T-helper 2 cell treated with Interferon-gamma antibody and Interleukin-4, amounts not matched to agents 100 ng/mL and 5 ng/mL, for 36 hours (primary cell): ENCODE measurements around the gene FAM50B. TPM values are rescaled to one million over a fixed set of nuclear protein-coding genes. Genes with fewer than 3 reads are reported as not detected.
"Not testable (repeated sequence)": the region's sequence is repeated elsewhere in the genome, so short reads cannot be mapped to it uniquely, and the experiment has no call there.

Source experiments
- intact Hi-C: fragments of 100-400 bp; cut with micrococcal nuclease; formaldehyde crosslinking; loops from one replicate; pipeline ENCODE4 v1.15.1; 2023
- total RNA-seq: library from RNA; stranded (reverse); gene quantifications from 2 replicates; pipeline ENCODE4 v1.2.3, GENCODE V29; 2022

FAM50B gene
- total RNA-seq, 1 donor from 2014 or later = 11.2 TPM

DNA sequence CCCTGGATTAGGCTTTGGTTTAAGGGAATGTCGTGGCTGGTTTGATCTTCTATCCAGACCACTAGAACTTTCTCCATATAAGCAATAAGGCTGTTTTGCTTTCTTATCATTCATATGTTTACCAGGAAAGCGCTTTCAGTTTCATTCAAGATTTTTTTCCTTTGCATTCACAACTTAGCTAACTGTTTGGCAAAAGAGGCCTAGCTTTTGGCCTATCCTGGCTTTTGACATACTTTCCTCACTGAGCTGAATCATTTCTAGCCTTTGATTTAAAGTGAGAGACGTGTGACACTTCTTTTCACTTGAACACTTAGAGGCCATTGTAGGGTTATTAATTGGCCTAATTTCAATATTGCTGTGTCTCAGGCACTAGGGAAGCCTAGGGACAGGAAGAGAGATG is 1.7 kb upstream of the FAM50B start:
- intact Hi-C loops = loop anchor here (5.0 kb wide), 1 partner anchor 290 kb away; the partner anchor contains the start of gene ECI2

DNA sequence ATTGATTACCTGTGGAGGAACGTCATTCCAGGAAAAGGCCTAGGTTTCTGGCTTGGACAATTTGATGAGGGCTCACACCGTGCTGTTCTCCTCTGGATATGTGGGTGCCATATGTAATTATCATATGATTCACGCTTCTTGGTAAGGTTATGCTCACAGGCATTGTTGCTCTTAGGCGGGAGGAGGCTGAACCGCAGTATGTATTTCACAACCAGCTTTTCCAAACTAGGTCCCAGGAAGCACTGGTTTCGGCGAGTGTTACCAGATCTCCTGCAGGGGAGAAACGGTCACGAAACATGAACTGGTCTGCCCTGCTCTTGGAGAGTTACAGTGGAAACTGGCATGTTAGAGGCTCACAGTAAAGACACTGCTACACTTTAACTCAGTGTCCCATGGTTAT is 793 bp upstream of the FAM50B start:
- intact Hi-C loops = loop anchor here (2.0 to 5.0 kb wide), 5 partner anchors 96 to 590 kb away; partner anchors contain the start of genes ECI2 and PSMG4

DNA sequence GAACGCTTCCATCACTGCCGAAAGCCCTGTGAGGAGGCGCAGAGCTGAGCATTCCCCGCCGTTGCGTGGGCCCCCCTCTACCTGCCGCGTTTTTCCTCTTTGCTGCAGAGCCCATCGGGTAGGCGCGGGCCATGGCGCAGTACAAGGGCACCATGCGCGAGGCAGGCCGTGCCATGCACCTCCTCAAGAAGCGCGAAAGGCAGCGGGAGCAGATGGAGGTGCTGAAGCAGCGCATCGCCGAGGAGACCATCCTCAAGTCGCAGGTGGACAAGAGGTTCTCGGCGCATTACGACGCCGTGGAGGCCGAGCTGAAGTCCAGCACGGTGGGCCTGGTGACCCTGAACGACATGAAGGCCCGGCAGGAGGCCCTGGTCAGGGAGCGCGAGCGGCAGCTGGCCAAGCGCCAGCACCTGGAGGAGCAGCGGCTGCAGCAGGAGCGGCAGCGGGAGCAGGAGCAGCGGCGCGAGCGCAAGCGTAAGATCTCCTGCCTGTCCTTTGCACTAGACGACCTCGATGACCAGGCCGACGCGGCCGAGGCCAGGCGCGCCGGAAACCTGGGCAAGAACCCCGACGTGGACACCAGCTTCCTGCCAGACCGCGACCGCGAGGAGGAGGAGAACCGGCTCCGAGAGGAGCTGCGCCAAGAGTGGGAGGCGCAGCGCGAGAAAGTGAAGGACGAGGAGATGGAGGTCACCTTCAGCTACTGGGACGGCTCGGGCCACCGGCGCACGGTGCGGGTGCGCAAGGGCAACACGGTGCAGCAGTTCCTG is 693 bp downstream of the FAM50B start:
- intact Hi-C loops = loop anchor here (1.0 to 5.0 kb wide), 7 partner anchors 97 to 591 kb away; partner anchors contain the start of genes ECI2 and PSMG4

DNA sequence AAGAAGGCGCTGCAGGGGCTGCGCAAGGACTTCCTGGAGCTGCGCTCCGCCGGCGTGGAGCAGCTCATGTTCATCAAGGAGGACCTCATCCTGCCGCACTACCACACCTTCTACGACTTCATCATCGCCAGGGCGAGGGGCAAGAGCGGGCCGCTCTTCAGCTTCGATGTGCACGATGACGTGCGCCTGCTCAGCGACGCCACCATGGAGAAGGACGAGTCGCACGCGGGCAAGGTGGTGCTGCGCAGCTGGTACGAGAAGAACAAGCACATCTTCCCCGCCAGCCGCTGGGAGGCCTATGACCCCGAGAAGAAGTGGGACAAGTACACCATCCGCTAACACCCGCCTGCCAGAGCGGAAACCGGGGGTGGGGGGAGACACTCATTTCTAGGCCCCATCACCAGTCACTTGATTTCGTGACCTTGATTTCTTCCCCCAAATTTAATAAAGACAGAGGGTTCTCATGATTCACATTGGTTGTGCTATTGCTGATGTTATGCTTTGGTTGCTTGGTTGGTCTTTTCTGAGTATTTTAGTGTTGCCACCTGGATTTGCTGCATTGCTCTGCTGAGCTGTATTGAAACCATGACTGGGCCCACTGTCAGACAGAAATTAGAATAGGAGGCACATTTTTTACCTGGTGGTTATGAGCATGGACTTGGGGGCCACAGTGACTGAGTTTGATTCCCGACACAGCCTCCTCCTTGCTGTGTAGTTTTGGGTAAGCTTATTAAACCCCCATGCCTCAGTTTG is 1.5 kb downstream of the FAM50B start:
- intact Hi-C loops = no loop called here

DNA sequence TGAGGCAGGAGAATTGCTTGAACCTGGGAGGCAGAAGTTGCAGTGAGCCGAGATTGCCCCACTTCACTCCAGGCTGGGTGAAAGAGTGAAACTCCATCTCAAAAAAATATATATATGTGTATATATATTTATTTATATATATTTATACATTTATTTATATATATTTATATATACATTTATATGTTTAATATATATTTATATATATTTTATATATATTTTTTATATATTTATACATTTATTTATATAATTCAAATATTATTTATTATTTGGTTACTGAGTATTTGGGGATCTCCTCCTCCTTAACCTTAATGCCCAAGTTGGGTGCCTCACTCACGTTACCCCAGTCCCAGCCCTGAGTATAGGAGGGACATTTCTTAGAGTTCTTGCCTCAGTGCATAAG is 2.7 kb downstream of the FAM50B start:
- intact Hi-C loops = no loop called here

DNA sequence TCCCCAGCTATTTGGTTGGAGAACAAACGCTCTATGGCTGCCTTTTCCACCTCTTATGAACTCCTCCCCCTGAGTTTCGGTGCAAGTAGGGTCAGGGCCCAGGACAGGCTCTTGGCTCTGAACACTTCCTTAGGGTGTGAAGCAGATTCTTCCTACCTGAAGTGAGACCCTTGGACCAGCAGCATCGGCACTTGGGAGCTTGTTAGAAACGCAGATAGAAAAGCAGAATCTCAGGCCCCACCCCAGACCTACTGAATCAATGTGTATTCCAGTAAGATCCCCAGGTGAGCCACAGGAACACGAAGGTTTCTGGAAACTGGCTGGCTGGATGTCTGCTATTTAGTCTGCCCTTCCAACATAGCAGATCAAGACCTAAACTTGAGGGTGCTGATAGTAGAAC is 3.2 kb downstream of the FAM50B start:
- intact Hi-C loops = no loop called here

DNA sequence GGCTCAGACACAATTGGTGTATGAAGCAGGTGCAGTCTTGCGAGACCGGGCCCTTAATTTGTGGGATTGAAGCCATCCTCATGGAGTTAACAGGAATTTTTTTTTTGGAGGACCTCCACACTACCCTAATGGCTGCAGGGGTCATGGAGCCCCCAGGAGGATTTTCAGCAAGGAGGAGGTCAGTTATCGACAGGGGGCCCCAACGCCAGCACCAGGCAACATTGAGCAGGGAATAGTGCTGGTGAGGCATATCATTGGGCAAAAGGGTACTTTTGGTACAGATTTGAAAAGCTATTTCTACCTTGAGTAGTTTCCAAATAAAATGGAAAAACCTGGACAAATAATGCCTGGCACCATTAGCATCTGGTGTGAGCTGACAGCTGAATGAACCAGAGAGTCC is 6.7 kb downstream of the FAM50B start:
- intact Hi-C loops = no loop called here

DNA sequence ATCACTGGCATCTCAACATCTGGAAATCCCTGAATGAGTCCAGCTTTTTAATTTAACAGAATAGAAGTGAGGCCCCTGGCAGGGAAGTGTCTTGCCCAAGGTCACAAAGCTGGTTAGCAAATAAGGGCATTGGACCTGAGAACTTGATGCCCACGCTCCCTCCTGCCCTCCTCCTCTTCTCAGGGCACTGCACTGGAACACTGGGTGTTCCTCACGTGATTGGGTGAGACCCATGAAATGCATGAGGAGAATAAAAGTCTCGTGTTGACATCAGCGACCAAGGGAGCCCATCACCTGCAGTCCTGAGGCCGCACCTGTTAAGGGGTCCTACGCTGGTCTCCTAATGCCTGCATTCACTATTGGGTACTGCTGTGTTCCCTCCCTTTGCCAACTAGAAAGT is 7.4 kb downstream of the FAM50B start:
- intact Hi-C loops = no loop called here

DNA sequence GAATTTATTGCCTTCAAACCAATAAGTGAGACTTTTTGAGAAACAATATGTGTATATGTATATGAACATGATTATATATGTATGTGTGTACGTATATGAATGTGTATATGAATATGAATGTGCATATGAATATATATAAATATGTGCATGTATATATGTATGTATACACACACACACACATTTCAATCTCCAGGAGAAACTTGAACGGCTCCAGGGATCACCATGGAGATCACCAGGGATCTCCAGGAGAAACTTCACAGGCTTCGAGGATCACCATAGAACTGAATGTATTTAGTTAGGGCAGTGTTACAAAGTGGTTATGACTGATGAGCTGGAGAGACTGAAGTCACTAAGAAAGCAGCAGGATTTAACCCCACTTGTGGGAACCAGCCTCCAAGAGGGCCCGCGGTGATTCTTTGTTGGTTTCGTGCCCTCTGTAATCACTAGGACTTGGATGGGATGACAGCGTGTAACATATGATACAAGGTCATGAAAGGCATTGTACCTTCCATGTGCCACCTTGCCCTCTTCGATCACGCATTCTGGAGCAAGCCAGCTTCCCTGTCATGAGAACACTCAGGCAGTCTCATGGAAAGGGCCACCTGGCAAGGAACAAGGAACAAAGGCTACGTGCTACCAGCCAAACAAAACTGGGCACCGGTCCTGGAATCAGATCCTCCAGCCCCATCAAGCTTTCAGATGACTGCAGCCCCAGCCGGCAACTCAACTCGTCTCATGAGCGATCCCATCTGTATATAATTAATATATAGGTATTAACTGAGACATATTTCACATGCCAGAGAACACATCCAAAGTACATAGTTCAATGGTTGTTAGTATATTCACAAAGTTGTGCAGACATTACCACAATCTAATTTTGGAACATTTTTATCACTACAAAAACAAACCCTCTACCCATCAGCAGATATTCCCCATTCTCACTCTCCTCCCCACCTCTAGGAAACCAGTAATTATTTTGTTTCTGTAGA is 8.6 kb downstream of the FAM50B start:
- intact Hi-C loops = no loop called here

DNA sequence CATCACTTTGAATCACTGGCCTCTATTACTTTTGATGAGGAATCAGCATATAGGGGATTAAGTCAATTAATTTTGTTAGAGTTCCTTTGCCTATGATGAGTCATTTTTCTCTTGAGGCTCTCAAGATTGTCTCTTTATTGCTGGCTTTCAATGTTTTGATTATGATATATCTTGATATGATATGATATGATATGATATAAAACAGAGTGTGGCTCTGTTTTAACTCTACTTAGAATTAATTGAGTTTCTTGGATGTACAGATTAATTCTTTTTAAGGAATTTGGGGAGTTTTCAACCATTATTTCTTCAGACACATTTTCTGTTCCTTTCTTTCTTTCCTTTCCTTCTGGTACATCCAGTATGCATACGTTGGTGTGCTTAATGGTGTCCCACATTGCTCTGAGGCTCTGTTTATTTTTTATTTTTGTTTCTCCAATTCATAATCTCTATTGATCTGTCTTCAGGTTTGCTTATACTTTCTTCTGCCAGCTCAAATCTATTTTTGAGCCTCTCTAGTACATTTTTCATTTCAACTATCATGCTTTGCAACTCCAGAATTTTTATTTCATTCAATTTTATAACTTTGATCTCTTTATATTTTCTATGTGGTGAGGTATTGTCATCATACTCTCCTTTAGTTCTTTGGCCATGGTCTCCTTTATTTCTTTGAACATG is 10.8 kb downstream of the FAM50B start:
- intact Hi-C loops = no loop called here

DNA sequence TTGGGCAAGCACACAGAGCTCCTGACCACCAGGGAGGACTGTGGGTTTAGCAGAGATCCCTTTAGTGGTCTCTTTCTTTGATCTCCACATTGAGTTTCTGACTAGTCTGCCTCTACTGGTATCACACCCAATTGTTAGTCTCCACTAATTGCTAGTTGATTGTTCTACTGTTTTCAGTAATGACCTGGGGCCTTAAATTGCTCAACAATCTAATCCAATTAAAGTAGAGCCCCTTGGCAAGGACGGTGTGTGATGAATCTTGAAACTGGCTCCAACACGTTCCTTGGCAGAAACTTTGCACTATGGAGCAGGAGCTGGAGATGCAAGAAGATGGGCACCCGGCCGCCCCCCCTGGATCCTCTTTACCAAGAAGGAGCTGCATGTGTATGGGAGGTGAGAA is 12.3 kb downstream of the FAM50B start:
- intact Hi-C loops = no loop called here

DNA sequence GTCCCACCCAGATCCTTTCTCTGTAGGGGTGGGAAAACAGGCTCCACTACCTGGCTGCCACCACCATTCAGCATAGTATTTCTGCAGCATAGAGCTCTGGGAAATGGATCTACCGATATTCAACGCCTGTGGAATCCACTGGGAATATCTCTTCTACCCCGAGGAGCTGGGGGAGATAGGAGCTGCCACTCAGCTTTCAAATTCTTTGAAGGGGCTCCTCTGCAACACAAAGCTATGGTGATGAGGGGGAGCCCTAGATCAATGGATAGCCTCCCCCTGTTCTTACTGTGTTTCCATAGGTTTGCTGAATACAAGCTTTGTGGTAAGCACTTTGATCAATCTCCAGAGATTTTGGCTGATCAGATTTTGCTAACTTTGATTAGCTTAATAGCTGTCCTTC is 12.9 kb downstream of the FAM50B start:
- intact Hi-C loops = no loop called here

DNA sequence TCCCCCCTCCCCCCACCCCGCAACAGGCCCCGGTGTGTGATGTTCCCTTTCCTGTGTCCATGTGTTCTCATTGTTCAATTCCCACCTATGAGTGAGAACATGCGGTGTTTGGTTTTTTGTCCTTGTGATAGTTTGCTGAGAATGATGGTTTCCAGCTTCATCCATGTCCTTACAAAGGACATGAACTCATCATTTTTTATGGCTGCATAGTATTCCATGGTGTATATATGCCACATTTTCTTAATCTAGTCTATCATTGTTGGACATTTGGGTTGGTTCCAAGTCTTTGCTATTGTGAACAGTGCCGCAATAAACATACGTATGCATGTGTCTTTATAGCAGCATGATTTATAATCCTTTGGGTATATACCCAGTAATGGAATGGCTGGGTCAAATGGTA is 14.1 kb downstream of the FAM50B start:
- intact Hi-C loops = not testable (repeated sequence)

DNA sequence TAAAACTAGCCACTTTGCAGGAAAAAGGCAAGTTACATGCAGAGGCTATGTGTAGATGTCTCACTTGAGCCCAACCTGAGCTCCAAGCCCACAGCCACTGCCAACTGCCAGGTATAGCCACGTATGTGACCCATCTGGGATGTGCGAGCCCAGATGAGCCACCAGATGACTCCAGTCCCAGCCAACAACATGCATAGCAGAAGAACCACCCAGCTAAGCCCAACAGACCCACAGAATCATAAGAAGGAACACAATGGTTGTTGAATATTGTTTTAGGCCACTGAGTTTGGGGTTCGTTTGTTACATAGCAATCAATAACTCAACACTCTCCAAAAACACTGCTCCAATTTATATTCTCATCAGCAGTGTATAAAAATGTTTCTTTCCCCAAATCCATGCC is 16.3 kb downstream of the FAM50B start:
- intact Hi-C loops = no loop called here

DNA sequence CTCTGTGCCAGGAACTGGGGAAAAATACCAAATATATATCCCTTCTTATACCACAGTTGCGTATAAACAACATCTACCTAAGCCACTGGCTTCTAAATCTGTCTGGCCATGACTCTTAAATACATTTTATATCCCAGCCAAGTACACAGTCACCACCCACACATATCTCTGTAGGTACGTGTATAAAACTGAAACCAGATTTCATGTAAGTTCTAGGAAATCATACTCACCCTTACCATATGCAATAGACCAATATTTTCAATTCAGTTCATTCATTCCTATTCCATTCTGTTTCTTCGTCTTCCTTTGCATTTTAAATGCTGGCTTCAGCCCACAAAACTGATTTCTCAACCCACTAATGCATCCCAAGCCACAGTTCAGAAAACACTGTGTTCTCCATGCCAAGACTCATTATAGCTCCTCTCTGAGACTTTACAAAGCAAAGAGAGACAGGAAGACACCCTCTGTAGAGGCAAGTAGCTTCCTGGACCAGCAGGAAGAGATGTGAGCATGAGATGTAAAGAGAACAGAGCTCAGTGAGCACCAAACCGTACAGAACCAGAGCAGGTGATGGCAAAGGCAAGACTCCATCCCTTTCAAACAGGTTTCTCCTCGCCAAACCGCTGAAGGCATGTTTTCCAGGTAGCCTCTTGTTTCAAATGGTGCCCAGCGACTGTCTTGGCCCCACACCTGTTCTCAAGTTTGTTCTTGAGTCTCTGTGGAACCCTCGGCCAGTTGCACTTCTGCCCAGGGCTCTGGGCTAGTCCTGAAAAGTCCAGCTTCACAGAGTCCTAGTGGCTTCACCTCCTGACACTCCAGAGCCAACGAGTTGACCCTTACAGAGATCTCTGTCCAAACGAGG is 18.7 kb downstream of the FAM50B start:
- intact Hi-C loops = no loop called here

DNA sequence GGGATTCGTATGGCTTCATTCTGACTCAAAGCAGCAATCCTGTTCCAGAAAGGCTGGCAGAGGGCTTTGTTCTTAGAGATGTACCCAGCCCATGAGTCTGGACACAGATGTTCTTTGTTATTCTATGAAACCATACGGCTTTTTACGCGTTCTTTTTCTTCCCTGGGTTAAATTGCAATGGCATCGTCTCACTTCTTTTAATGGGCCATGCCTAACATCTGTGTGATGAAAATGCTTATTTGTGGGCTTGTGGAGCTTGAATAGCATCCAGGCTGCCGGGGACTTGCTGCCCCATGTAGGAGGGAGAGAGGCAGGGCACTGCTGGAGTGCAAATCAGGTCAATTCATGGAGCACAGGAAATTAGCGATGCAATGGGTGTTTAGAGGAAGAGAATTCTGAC is 19.4 kb downstream of the FAM50B start:
- intact Hi-C loops = no loop called here

DNA sequence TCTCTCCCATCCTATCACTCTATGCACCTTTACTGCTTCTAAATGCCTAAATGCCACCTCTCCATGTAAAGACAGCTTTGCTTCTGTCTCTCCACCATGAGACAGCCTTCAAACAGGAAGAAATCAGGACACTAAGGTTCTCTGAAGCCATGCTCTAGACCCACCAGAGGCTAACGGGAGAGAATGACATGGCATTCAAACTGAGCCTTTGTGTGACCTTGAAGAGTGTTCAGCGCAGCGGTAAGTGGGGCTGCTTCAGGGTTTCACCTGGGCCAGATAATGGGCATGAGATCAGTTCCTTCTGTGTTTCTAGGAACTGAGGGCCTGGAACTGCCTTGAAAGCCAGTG is 20.1 kb downstream of the FAM50B start:
- intact Hi-C loops = no loop called here

DNA sequence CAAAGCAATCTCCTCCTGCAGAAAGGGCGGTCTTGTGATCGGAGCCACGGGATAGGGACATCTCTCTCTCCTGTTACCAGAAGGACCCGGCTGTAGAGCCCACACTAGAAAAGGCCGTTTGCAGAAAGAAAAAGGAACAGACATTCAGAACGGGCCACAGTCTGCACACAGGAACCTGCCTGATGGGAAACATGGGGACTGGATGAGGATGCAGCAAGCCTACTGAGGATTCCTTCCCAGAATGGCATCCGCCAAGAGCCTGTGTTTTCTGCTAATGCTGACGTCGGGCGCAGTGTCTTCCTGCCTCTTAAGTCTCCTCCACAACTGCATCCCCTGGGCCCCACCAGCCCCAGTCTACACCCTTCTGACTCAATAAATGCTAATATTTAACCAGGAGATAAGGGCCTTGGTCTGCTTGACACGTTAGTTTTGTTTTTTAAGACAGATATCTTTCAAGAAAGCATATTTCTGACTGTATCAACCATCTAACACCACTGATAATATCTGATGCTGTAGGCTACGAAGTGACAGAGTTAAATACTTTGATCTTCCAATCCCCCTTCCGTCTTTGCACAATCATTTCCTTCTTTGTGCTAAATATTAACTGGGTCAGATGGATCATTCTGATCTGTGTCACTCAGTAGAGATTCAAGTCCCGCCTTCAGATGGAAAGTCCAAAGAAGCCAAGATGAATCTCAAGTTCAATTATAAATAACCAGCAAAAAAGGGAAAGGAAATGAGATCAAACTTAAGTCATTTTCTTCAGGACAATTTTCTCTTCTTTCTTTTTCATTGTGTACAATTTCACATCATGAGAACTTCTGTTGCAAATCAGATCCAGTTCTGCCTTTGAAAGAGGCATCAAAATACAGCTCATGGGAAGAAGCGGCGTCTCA is 20.7 kb downstream of the FAM50B start:
- intact Hi-C loops = no loop called here

DNA sequence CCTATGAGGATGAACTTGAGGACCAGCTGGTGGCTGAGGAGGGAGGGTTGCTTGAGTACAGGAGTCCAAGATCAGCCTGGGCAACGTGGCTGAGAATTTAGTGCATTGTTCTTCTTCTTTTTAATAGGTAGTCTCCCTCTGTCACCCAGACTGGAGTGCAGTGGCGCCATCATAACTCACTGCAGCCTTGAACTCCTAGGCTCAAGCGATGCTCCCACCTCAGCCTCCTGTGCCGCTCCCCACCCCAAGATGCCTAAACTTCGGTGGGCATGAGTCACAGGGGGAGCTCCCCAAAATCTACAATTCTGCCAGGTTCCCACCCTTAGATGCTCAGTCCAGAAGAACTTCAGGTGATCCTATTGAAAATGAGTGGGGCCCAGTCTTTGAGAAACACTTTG is 21.4 kb downstream of the FAM50B start:
- intact Hi-C loops = no loop called here
